ENCODE data around the gene CD2AP. TPM values are rescaled to one million over a fixed set of nuclear protein-coding genes. Genes with fewer than 3 reads are reported as not detected.

CD2AP gene
- total and polyA plus RNA-seq, 2 experiments from 2014 or later = 9.8 to 19.2 TPM

GRCh38 chr6:47447722-47448121, 29.9 kb upstream of the CD2AP start:
- TF ChIP-seq CTCF (IDR thresholded peaks at IDR 0.05; ENCODE audit: low read depth, low read length) = no peak
- no peak overlapping the region for H3K4me3 ChIP-seq
- H3K4me1 ChIP-seq (ENCODE audit: low read depth) = no peaks in the 10 kb centered on the region
- no peak for DNase-seq (ENCODE audit: low read depth in 1 of 2, low spot score in 1 of 2)
- H3K9me3 ChIP-seq (ENCODE audit: low read depth) = no peaks in the 10 kb centered on the region
- no peaks in the 10 kb centered on the region for H3K27me3 ChIP-seq
- no peaks in the 10 kb centered on the region for H3K36me3 ChIP-seq
- no peak overlapping the region for H3K27ac ChIP-seq

GRCh38 chr6:47451162-47451561, 26.4 kb upstream of the CD2AP start:
- no peaks in the 10 kb centered on the region for H3K27me3 ChIP-seq
- no peak overlapping the region for H3K4me3 ChIP-seq
- H3K4me1 ChIP-seq (ENCODE audit: low read depth) = no peaks in the 10 kb centered on the region
- no peak for TF ChIP-seq CTCF (IDR thresholded peaks at IDR 0.05; ENCODE audit: low read depth, low read length)
- no peaks in the 10 kb centered on the region for H3K9me3 ChIP-seq (ENCODE audit: low read depth)
- H3K36me3 ChIP-seq = no peaks in the 10 kb centered on the region
- H3K27ac ChIP-seq = no peak overlapping the region
- DNase-seq (ENCODE audit: low read depth in 1 of 2, low spot score in 1 of 2) = no peak

GRCh38 chr6:47452899-47453298, 24.7 kb upstream of the CD2AP start:
- no peaks in the 10 kb centered on the region for H3K36me3 ChIP-seq
- H3K27me3 ChIP-seq = no peaks in the 10 kb centered on the region
- no peak for TF ChIP-seq CTCF (IDR thresholded peaks at IDR 0.05; ENCODE audit: low read depth, low read length)

GRCh38 chr6:47453372-47453936, 24.1 kb upstream of the CD2AP start:
- no peak overlapping the region for H3K27ac ChIP-seq
- no peaks in the 10 kb centered on the region for H3K27me3 ChIP-seq
- H3K36me3 ChIP-seq = no peaks in the 10 kb centered on the region
- no peak overlapping the region for H3K4me3 ChIP-seq
- no peak for TF ChIP-seq CTCF (IDR thresholded peaks at IDR 0.05; ENCODE audit: low read depth, low read length)
- H3K9me3 ChIP-seq (ENCODE audit: low read depth) = no peaks in the 10 kb centered on the region
- no peak for DNase-seq (ENCODE audit: low read depth in 1 of 2, low spot score in 1 of 2)
- H3K4me1 ChIP-seq (ENCODE audit: low read depth) = no peaks in the 10 kb centered on the region

More at GRCh38 chr6:47452899-47453298, 24.7 kb upstream of the CD2AP start:
- H3K4me1 ChIP-seq (ENCODE audit: low read depth) = no peaks in the 10 kb centered on the region
- no peak overlapping the region for H3K4me3 ChIP-seq
- no peak overlapping the region for H3K27ac ChIP-seq
- DNase-seq (ENCODE audit: low read depth in 1 of 2, low spot score in 1 of 2) = no peak
- H3K9me3 ChIP-seq (ENCODE audit: low read depth) = no peaks in the 10 kb centered on the region

- DNase-seq (ENCODE audit: low read depth in 1 of 2, low spot score in 1 of 2) = no peak
- H3K36me3 ChIP-seq = no peaks in the 10 kb centered on the region
- no peaks in the 10 kb centered on the region for H3K9me3 ChIP-seq (ENCODE audit: low read depth)
- TF ChIP-seq CTCF (IDR thresholded peaks at IDR 0.05; ENCODE audit: low read depth, low read length) = no peak
- no peak overlapping the region for H3K27ac ChIP-seq
- H3K4me1 ChIP-seq (ENCODE audit: low read depth) = no peaks in the 10 kb centered on the region
- no peaks in the 10 kb centered on the region for H3K27me3 ChIP-seq
- no peak overlapping the region for H3K4me3 ChIP-seq
Measured at GRCh38 chr6:47454713-47455396, 22.7 kb upstream of the CD2AP start.

Data from cardiac muscle cell (in vitro differentiated cells and primary cell).